HT1080 (cell line): ENCODE measurements around the gene DSE. TPM values are rescaled to one million over a fixed set of nuclear protein-coding genes. Genes with fewer than 3 reads are reported as not detected.

Source experiments
- DNase-seq: peaks from one replicate; pipeline ENCODE4 v3.0.0-alpha.2; 2015; ENCODE audit warnings: low read depth
- total RNA-seq: library from RNA; depleted of rRNA; stranded (reverse); fragments of >200 nt; shearing (Covaris generic); gene quantifications from 2 replicates; pipeline ENCODE4 v1.2.3, GENCODE V29; 2014

The DSE gene
- total RNA-seq, 1 experiment from 2014 or later: 44.3 TPM

DNA sequence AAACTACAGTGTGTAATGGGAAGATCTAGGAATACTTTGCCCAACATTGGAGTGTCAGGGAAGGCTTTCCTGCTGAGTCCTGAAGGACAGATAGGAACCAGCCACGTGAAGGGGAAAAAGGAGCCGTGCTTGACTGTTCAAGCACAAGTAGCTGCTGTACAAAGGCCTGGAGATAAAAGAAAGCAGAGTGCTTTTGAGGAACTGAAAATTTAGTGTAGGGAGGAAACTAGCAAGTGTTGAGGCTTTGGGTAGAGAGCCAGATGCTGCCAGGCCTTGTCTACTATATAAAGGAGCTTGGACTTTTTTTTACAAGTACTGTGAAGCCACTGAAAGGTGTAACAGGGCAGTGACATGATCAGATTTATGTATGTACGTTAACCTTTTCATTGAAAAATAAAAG is 39.0 kb downstream of the DSE start:
- DNase-seq: no peak

DNA sequence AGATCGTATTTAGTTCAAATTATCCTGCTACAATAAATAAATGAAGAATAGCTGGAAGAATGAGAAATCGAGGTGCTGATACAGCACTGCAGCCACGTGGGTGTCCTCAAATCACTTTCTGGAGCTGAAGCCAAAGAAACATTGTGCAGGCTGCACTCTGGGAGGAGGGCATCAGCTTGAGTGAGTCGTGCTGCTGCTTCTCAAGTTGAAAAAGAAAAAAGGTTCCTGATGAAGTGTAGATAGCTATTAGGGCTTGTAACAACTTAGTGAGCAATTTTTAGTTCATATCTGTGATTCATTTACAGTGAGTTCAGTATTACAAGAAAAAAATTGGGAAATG is 40.5 kb downstream of the DSE start:
- DNase-seq: peak; percentile 43

DNA sequence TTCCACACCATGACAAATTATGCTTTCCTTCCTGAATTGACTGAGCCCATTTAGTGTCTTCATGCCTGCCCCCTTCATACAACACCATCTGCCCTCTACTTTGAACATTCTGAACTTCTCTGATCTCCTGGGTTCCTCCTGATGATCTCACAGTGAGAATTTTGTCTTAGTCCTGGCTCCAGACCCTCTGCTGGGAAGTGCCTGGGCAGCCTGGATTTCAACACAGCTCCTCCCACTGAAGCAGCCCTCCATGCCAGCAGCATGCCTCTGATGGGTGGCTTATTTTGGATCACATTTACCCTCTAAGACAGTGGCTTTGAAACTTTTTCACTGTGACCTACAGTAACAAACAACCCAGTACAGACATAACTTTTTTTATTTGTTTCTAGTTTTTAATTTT is 41.5 kb downstream of the DSE start:
- DNase-seq: no peak

- no peak for DNase-seq
These were observed 42.6 kb downstream of the DSE start for GRCh38 chr6:116413357-116413756.

- no peak for DNase-seq
These were observed 46.9 kb downstream of the DSE start for GRCh38 chr6:116417661-116418060.

- peak; percentile 59 for DNase-seq
These were observed 48.5 kb downstream of the DSE start for GRCh38 chr6:116419069-116419786.

- no peak for DNase-seq
These were observed 49.6 kb downstream of the DSE start for GRCh38 chr6:116420341-116420740.

GRCh38 chr6:116422238-116422637 is 51.5 kb downstream of the DSE start:
- no peak for DNase-seq

DNA sequence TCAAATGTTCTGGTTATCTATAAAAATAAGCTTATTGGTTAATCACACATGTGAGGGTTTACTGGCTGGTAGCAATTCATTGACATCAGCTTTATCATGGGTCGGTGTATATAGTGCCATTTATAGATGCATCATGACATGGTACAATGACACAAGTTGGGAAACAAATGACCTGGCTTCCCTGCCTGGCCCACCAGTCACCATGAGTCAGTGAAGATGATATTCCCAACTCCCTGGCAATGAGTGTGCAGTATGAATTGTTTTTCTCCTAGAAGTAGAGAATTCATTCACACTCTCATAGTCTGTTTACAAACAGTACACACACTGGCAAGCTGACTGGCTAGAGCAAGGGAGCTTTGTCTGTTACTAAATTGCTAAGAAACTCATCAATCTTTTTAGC is 53.3 kb downstream of the DSE start:
- DNase-seq: peak; percentile 74

DNA sequence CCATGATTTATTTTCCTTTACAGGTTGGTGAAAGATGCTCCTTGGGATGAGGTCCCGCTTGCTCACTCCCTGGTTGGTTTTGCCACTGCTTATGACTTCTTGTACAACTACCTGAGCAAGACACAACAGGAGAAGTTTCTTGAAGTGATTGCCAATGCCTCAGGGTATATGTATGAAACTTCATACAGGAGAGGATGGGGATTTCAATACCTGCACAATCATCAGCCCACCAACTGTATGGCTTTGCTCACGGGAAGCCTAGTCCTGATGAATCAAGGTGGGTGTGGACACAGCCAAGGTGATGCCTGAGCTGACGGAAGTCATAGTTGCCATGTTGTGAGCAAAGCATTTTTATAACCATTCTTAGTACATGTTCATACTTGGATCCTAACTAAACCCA is 55.8 kb downstream of the DSE start:
- DNase-seq: no peak

- DNase-seq: no peak
These were observed 58.4 kb downstream of the DSE start for GRCh38 chr6:116429111-116429510.

GRCh38 chr6:116430860-116431259 is 60.1 kb downstream of the DSE start:
- DNase-seq: no peak

- DNase-seq: no peak
These were observed 61.3 kb downstream of the DSE start for GRCh38 chr6:116431964-116432595.

- DNase-seq: no peak
These were observed 62.5 kb downstream of the DSE start for GRCh38 chr6:116433206-116433712.

DNA sequence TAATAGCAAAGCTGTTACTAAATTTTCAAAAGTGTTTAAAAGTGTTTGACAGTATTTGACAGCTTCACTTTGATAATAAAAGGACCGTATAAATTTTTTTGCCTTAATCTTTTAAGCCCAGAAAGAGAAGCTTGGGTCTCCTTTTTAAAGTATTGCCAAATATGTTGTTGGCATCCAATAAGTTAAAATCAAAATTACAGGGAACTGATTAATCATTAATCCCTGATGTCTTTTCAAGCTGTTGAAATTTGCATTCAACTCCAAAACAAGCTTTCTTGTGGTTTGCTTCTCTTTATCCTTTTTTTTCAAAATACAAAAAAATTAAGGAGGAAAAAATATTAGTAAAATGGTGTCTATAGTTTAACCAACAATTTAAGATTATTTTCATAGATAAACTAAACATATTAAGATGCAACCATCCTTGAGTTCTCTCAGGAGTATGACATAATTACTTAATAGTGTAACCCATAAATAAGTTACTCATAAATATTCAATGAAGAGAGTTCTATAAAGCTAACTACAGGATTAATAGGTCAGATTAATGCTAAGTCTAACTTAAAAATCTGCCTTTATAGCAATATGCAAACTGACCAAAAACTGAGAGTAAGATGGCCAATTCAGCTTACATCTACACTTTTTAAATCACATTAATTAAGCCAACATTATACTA is 63.4 kb downstream of the DSE start:
- DNase-seq: no peak

DNA sequence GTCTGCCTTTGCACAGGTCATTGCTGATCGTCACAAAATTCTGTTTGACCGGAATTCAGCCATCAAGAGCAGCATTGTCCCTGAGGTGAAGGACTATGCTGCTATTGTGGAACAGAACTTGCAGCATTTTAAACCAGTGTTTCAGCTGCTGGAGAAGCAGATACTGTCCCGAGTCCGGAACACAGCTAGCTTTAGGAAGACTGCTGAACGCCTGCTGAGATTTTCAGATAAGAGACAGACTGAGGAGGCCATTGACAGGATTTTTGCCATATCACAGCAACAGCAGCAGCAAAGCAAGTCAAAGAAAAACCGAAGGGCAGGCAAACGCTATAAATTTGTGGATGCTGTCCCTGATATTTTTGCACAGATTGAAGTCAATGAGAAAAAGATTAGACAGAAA is 65.8 kb downstream of the DSE start:
- DNase-seq: no peak

DNA sequence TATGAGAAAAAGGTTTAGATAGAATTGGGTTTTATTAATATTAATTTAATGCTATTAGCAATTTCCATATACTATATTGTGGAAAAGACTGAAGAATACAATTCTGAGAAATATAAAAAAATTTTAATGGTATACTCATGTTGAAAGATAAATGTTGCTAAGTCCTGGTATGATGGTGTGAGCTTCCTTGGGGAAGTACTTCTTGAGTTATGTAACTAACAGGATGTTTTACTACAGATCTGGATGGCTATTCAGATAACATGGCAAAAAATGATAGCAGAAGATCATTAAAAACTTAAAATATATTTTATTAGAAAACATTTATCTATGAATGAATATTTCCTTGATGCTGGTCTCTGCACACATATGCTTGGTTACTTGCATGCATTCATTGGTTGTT is 66.9 kb downstream of the DSE start:
- no peak for DNase-seq

DNA sequence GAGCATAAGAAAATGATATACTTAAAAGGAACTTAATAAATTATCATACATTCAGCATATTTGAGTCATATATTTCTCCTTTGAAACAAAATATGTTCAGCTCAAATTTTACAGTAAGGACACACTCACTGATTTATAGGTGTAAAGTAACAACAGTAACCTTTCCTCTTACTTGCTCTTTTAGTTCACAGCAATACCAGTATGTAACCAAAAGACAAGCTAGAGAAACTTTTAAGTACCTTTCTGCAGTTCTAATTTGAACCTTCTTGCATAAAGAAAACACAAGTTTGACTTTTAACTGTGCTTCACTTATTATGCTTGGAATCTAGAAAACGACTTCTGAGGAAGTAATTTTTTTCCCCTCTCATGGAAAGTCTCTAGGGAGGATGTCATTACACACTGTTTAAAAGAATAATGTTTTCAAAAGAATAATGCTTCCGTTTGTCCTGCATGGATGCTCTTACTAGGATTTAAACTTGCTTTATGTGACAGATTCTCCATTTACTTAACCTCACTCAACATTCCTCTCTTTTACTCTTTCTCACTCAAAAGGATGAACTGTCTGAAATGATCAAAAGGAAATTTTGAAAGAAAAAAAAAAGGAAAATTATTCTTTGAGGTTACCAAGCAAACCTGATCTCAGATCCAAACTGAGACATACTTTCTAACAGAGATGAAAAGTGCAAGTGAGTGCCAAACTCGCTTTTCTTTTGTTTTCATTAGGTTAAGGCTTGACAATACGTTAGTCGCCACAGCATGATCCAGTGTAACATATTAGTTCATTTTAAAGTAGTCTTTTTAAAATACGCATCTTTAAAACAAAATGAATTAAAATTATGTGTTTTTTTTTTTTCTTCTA is 68.1 kb downstream of the DSE start:
- DNase-seq: no peak

GRCh38 chr6:116439522-116440051 is 68.8 kb downstream of the DSE start:
- DNase-seq: no peak

DNA sequence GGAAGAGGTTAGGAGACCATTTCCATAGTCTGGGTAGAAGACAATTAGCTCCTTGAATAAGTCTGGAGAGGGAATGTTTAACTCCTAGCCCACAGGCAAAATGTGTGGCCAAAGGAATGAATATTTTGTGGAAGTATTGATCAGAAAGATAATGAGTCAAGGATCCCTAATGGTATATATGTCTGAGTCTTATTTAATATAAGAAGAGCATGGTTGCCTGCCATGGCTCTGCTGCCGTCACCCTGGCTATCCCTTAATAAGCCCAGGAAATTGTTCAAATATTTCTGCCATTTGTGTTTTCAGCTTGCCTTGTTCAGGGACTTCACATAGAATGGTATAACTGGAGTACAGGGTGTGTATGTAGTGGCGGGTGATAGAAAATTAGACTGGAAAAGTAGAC is 72.4 kb downstream of the DSE start:
- no peak for DNase-seq

GRCh38 chr6:116444092-116444491 is 73.3 kb downstream of the DSE start:
- DNase-seq: no peak
